GM12872 (cell line): ENCODE data around the gene RSPH1.

ENCODE experiments used
- CTCF ChIP-seq: IDR thresholded peaks from 3 replicates; pipeline ENCODE4 v1.5.1; 2011; ENCODE audit warnings: low read depth, mild to moderate bottlenecking, low read length, moderate library complexity; ENCODE audit not compliant: insufficient read depth

The RSPH1 gene

GRCh38 chr21:42518626-42519025 is 22.6 kb upstream of the RSPH1 start:
- TF ChIP-seq CTCF = no peak

- no peak for TF ChIP-seq CTCF
These were observed 22.2 kb upstream of the RSPH1 start for GRCh38 chr21:42518215-42518614.

GRCh38 chr21:42515708-42516502 is 19.9 kb upstream of the RSPH1 start:
- TF ChIP-seq CTCF = no peak

- TF ChIP-seq CTCF = no peak
These were observed 18.8 kb upstream of the RSPH1 start for GRCh38 chr21:42514883-42515228.

- no peak for TF ChIP-seq CTCF
These were observed 18.2 kb upstream of the RSPH1 start for GRCh38 chr21:42513985-42514882.

GRCh38 chr21:42513151-42513984 is 17.3 kb upstream of the RSPH1 start, which contains the start of gene SLC37A1:
SLC37A1 (plus strand) TSS chr21:42513852; CDS start chr21:42518455, 4,603 bp downstream.
- TF ChIP-seq CTCF = no peak; the same call in 2 of the 3 replicates

- no peak for TF ChIP-seq CTCF
These were observed 16.5 kb upstream of the RSPH1 start for GRCh38 chr21:42512346-42513034.
